Left ventricle myocardium inferior (tissue), 1 donor: Measurements from ENCODE around the gene OR52B6. TPM values are rescaled to one million over a fixed set of nuclear protein-coding genes. Genes with fewer than 3 reads are reported as not detected.

Experiments used
- DNase-seq: peaks from one replicate; pipeline ENCODE4 v3.0.0-alpha.2; 2020
- H3K27ac ChIP-seq: fragments of 200-600 bp; replicated peaks from 2 replicates; pipeline ENCODE4 v1.8.0; 2021
- H3K27me3 ChIP-seq: fragments of 200-600 bp; 2 replicates; pipeline ENCODE4 v1.8.0; 2021; ENCODE audit warnings: low read depth
- H3K36me3 ChIP-seq: fragments of 200-600 bp; 2 replicates; pipeline ENCODE4 v1.8.0; 2021
- H3K4me1 ChIP-seq: fragments of 200-600 bp; 2 replicates; pipeline ENCODE4 v1.8.0; 2021
- H3K4me3 ChIP-seq: fragments of 200-600 bp; 2 replicates; pipeline ENCODE4 v1.8.0; 2021; ENCODE audit warnings: mild to moderate bottlenecking, moderate library complexity
- H3K9me3 ChIP-seq: fragments of 200-600 bp; replicated peaks from 2 replicates; pipeline ENCODE4 v1.8.0; 2021
- intact Hi-C: fragments of 100-400 bp; cut with micrococcal nuclease; formaldehyde crosslinking; loops from one replicate; pipeline ENCODE4 v1.11.0; 2022
- total RNA-seq: library from RNA; stranded (reverse); fragmentation: NEBNext Ultra II Directional; extraction: Animal tissue kit (Norgen Biotek cat#: 25700); gene quantifications from one replicate; pipeline ENCODE4 v1.2.1, GENCODE V29; 2021
- TF ChIP-seq, protein P1 (sequence below): fragments of 200-600 bp; IDR thresholded peaks from 2 replicates; pipeline ENCODE4 v1.8.0; 2021; ENCODE audit warnings: antibody characterized with exemption, mild to moderate bottlenecking, borderline replicate concordance
- donor health status: DM: no; HTN: yes; CAD: no; lungs with severe emphysema.

The OR52B6 gene
- total RNA-seq, 1 donor from 2014 or later, result not detected

DNA sequence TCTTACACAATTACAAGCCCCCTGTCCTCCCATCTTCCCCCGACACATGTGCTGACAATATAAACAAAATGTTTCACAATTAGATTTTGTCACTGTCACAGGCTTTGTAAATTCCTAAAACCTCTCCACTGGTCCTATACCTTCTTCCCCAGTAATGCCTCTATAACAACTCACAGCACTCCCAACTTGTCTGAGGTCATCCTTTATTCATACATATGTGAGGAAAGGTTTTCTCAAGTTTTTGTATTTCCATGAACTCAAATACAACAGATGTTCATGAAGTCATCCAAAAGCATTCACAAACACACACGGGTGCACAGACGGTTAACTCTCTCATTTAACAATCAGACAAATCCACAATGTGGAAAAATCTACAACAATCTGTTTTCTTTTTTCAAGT is 34.2 kb upstream of the OR52B6 start:
- Histone ChIP-seq H3K4me3 (no peak overlapping the region), H3K27ac (no peak overlapping the region), H3K9me3 (no peaks in the 10 kb centered on the region), H3K36me3 (no peaks in the 10 kb centered on the region), H3K27me3 (no peaks in the 10 kb centered on the region), H3K4me1 (no peaks in the 10 kb centered on the region)
- TF ChIP-seq, protein P1, sequence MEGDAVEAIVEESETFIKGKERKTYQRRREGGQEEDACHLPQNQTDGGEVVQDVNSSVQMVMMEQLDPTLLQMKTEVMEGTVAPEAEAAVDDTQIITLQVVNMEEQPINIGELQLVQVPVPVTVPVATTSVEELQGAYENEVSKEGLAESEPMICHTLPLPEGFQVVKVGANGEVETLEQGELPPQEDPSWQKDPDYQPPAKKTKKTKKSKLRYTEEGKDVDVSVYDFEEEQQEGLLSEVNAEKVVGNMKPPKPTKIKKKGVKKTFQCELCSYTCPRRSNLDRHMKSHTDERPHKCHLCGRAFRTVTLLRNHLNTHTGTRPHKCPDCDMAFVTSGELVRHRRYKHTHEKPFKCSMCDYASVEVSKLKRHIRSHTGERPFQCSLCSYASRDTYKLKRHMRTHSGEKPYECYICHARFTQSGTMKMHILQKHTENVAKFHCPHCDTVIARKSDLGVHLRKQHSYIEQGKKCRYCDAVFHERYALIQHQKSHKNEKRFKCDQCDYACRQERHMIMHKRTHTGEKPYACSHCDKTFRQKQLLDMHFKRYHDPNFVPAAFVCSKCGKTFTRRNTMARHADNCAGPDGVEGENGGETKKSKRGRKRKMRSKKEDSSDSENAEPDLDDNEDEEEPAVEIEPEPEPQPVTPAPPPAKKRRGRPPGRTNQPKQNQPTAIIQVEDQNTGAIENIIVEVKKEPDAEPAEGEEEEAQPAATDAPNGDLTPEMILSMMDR, result no peak
- no peak for DNase-seq
- intact Hi-C loops, result no loop called here

DNA sequence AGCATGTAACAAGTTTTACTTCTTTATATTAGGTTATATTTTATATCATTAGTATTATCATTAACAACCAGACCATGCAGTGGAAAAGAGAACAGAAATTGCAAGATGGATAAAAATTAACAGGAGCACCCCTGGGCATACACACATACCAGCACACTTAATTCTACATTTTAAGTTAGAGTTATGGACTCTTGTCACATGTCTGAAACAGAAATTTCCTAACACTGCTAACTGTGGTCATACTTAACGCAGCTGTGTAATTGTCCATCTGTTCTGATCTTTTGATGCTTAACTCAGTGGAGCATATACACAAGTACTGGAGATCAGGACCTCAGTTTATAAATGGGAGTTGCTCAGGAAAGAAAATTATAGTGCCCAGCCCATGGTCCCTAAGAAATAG is 32.7 kb upstream of the OR52B6 start:
- no peak overlapping the region for H3K27ac ChIP-seq
- TF ChIP-seq, protein P1, result no peak
- intact Hi-C loops, result no loop called here
- H3K4me1 ChIP-seq, result no peaks in the 10 kb centered on the region
- no peak overlapping the region for H3K4me3 ChIP-seq
- no peak for DNase-seq
- no peaks in the 10 kb centered on the region for H3K36me3 ChIP-seq
- no peaks in the 10 kb centered on the region for H3K27me3 ChIP-seq
- H3K9me3 ChIP-seq, result no peaks in the 10 kb centered on the region

DNA sequence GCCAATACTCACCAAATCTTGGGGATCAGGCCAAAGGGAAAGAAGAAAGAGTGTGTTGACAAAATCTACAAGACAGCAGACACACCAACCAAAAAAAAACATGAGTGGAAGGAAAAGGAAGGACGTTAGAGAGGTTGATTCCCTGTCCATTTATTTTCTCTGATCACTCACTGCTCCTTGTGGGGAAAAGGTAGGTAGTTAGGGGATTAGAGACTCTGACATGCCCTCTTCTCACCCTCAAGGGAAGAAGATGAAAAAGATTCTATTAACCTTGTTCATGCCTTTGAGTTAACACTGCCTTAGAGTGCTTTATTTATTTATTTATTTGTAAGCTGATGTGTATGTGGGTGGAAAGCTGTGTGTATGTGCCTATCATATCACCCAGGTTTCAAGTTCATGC is 32.2 kb upstream of the OR52B6 start, which contains the start of gene OR52H1:
OR52H1 (minus strand) TSS at position 101 of the 400 bp plus-strand sequence. CDS start 3,035 bp downstream, outside the sequence.
- Histone ChIP-seq H3K9me3 (no peaks in the 10 kb centered on the region), H3K36me3 (no peaks in the 10 kb centered on the region), H3K4me3 (no peak within 1 kb of the TSS), H3K27ac (no peak within 1 kb of the TSS), H3K4me1 (no peaks in the 10 kb centered on the region), H3K27me3 (no peaks in the 10 kb centered on the region)
- TF ChIP-seq, protein P1, result no peak
- no peak for DNase-seq
- intact Hi-C loops, result no loop called here

DNA sequence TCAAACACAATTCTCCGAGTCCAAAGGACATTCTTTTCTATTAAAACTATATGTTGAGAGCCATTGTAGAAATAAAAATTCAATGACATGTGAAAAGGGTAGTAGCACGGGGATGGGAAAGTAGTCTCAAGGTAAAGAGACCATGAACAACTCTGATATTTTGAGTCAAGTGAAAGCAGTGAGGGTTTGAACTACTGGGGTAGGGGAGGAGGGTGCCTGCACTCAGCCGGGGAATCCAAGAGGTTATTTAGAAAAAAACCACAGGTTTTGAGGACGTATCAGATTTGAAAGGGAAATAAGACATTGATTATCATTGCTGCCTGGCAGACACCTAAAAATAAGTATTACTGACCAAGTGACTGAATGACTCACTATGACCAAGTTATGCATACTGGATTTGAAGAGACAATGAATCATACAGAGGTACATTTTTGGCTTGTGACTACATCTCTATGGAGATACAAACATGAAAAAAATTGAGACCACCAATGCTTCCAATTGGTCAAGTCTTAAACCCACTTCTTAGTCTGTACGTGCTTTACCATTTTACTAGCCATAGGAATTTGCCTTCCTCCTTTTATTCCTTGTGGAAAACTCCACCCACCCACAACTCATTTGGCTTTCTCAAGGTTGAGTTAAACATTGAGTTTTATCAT is 30.1 kb upstream of the OR52B6 start:
- Histone ChIP-seq H3K9me3 (no peaks in the 10 kb centered on the region), H3K27ac (no peak overlapping the region), H3K27me3 (no peaks in the 10 kb centered on the region), H3K4me3 (no peak overlapping the region), H3K36me3 (no peaks in the 10 kb centered on the region), H3K4me1 (no peaks in the 10 kb centered on the region)
- DNase-seq, result no peak
- TF ChIP-seq, protein P1, result no peak
- intact Hi-C loops, result loop anchor here (10.0 kb wide), 1 partner anchor 86 kb away; no protein-coding TSS in a partner anchor

DNA sequence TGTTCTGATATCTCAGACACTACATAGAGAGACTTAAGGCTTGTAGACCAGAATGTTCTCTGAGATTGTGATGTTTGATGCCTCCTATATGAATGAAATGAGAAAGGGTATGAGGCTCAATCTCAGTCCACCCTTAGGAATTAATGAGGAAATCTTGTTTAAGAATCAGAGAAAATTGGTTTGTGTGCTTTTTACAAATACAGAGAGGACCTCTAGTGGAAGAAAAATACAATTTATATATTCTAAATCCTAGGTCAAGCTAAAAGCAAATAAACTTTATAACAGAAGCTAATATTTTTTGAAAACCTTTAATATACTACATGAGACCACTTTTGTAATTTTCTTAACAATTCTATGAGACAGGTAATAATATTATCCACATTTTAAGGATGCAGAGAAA is 27.3 kb upstream of the OR52B6 start:
- no peaks in the 10 kb centered on the region for H3K36me3 ChIP-seq
- DNase-seq, result no peak
- H3K4me3 ChIP-seq, result no peak overlapping the region
- H3K4me1 ChIP-seq, result no peaks in the 10 kb centered on the region
- H3K27me3 ChIP-seq, result no peaks in the 10 kb centered on the region
- no peak overlapping the region for H3K27ac ChIP-seq
- TF ChIP-seq, protein P1, result peak; percentile 29
- intact Hi-C loops, result loop anchor here (10.0 kb wide), 1 partner anchor 89 kb away; no protein-coding TSS in a partner anchor
- no peaks in the 10 kb centered on the region for H3K9me3 ChIP-seq
